Liver (tissue), 9 donors: ENCODE data around the gene LOXL3. TPM values are rescaled to one million over a fixed set of nuclear protein-coding genes. Genes with fewer than 3 reads are reported as not detected.

ENCODE experiments used
- DNase-seq: peaks from one replicate; pipeline ENCODE4 v3.0.0-alpha.2; 2017; ENCODE audit warnings: low spot score
- H3K27ac ChIP-seq, 2 donors: one replicate each; pipeline ENCODE4 v1.7.0; 2013; ENCODE audit warnings: inconsistent platforms in 2 of 2, low read length in 2 of 2, control low read depth in 1 of 2, low read depth in 1 of 2, mild to moderate bottlenecking in 1 of 2
- H3K27me3 ChIP-seq, 4 donors: one replicate each; pipeline versions ENCODE4 v1.6.1 to v1.7.0; 2013; ENCODE audit warnings: low read length in 3 of 4, inconsistent platforms in 1 of 4, mild to moderate bottlenecking in 1 of 4, moderate library complexity in 1 of 4; ENCODE audit not compliant: control insufficient read depth in 4 of 4, insufficient read depth in 4 of 4
- H3K36me3 ChIP-seq, 4 donors: one replicate each; pipeline versions ENCODE4 v1.6.1 to v1.7.0; 2013; ENCODE audit warnings: low read length in 3 of 4, mild to moderate bottlenecking in 3 of 4, low read depth in 1 of 4, moderate library complexity in 1 of 4; ENCODE audit not compliant: control insufficient read depth in 4 of 4, insufficient read depth in 3 of 4
- H3K4me1 ChIP-seq, 4 donors: one replicate each; pipeline versions ENCODE4 v1.6.1 to v1.7.0; 2013; ENCODE audit warnings: low read length in 3 of 4, mild to moderate bottlenecking in 3 of 4, moderate library complexity in 1 of 4; ENCODE audit not compliant: control insufficient read depth in 4 of 4, insufficient read depth in 4 of 4
- H3K4me3 ChIP-seq, 3 donors: one replicate each; pipeline versions ENCODE4 v1.6.1 to v1.7.0; 2013; ENCODE audit warnings: low read length in 3 of 3, control low read depth in 1 of 3, low read depth in 1 of 3, mild to moderate bottlenecking in 1 of 3
- H3K9ac ChIP-seq, 2 donors: one replicate each; pipeline ENCODE4 v1.7.0; 2013; ENCODE audit warnings: low read length in 2 of 2, mild to moderate bottlenecking in 2 of 2, moderate library complexity in 2 of 2, control low read depth in 1 of 2, low read depth in 1 of 2
- H3K9me3 ChIP-seq, 4 donors: one replicate each; pipeline versions ENCODE4 v1.6.1 to v1.7.0; 2013; ENCODE audit warnings: low read length in 3 of 4; ENCODE audit not compliant: control insufficient read depth in 4 of 4
- ATF3 ChIP-seq: IDR thresholded peaks from 2 replicates; pipeline ENCODE4 v1.6.1; 2016; ENCODE audit warnings: antibody characterized with exemption
- EGR1 ChIP-seq, 2 donors: IDR thresholded peaks; 2 replicates each; pipeline ENCODE4 v1.6.1; 2016 to 2018; ENCODE audit warnings: antibody characterized with exemption in 2 of 2, low read depth in 2 of 2
- FOXA1 ChIP-seq: IDR thresholded peaks from 2 replicates; pipeline ENCODE4 v1.6.1; 2016; ENCODE audit warnings: antibody characterized with exemption
- FOXA2 ChIP-seq: IDR thresholded peaks from 2 replicates; pipeline ENCODE4 v1.6.1; 2016; ENCODE audit warnings: antibody characterized with exemption
- GABPA ChIP-seq, 2 donors: IDR thresholded peaks in 1 of 2; conservative IDR thresholded peaks in 1 of 2; 2 replicates each; pipeline ENCODE4 v1.6.1; 2016; ENCODE audit warnings: antibody characterized with exemption in 2 of 2, mild to moderate bottlenecking in 1 of 2, moderate library complexity in 1 of 2
- HNF4A ChIP-seq, 2 donors: conservative IDR thresholded peaks; 2 replicates each; pipeline ENCODE4 v1.6.1; 2016; ENCODE audit warnings: antibody characterized with exemption in 2 of 2, mild to moderate bottlenecking in 2 of 2
- HNF4G ChIP-seq: IDR thresholded peaks from 2 replicates; pipeline ENCODE4 v1.6.1; 2016; ENCODE audit warnings: antibody characterized with exemption
- JUND ChIP-seq, 2 donors: IDR thresholded peaks; 2 replicates each; pipeline ENCODE4 v1.6.1; 2016; ENCODE audit warnings: antibody characterized with exemption in 2 of 2
- NR2F2 ChIP-seq: IDR thresholded peaks from 2 replicates; pipeline ENCODE4 v1.6.1; 2016; ENCODE audit warnings: antibody characterized with exemption
- RAD21 ChIP-seq, 2 donors: IDR thresholded peaks; 2 replicates each; pipeline ENCODE4 v1.6.1; 2016; ENCODE audit warnings: antibody characterized with exemption in 2 of 2, mild to moderate bottlenecking in 2 of 2
- REST ChIP-seq: IDR thresholded peaks from 2 replicates; pipeline ENCODE4 v1.6.1; 2016; ENCODE audit warnings: antibody characterized with exemption, mild to moderate bottlenecking
- RXRA ChIP-seq, 2 donors: IDR thresholded peaks; 2 replicates each; pipeline ENCODE4 v1.6.1; 2017 to 2018; ENCODE audit warnings: antibody characterized with exemption in 2 of 2, mild to moderate bottlenecking in 1 of 2
- SP1 ChIP-seq: IDR thresholded peaks from 2 replicates; pipeline ENCODE4 v1.6.1; 2018; ENCODE audit warnings: antibody characterized with exemption, mild to moderate bottlenecking
- TAF1 ChIP-seq: conservative IDR thresholded peaks from 2 replicates; pipeline ENCODE4 v1.6.1; 2016; ENCODE audit warnings: antibody characterized with exemption, mild to moderate bottlenecking
- YY1 ChIP-seq: IDR thresholded peaks from 2 replicates; pipeline ENCODE4 v1.6.1; 2016; ENCODE audit warnings: antibody characterized with exemption, mild to moderate bottlenecking
- WGBS: extraction: QIAGEN DNeasy Blood & Tissue Kit; methylation state at CpG from one replicate; pipeline ENCODE4 v1.1.7; 2013; 5-methylcytosine and 5-hydroxymethylcytosine counted together
- polyA plus RNA-seq, 2 donors: library from polyadenylated mRNA; stranded (reverse) in 1 of 2; unstranded in 1 of 2; fragments of 200-250 nt in 1 of 2; fragments of >200 nt in 1 of 2; fragmentation: Nextera tagmentation in 1 of 2; extraction: Ambion mirVana in 1 of 2; gene quantifications; one replicate each; pipeline versions ENCODE4 v1.2.1 to v1.2.3, GENCODE V29; 2013 to 2015
- total RNA-seq, 2 donors: library from RNA; depleted of rRNA; stranded (reverse); fragments of >200 nt; gene quantifications; one replicate each; pipeline ENCODE4 v1.2.3, GENCODE V29; 2014
- TF ChIP-seq, protein P1 (sequence below): IDR thresholded peaks from 2 replicates; pipeline ENCODE4 v1.6.1; 2016; ENCODE audit warnings: antibody characterized with exemption
- TF ChIP-seq, protein P2 (sequence below): fragments of 150-350 bp; IDR thresholded peaks from 2 replicates; pipeline ENCODE4 v1.5.1; 2017; ENCODE audit warnings: improper control_type of control experiment, low read depth, low read length; ENCODE audit not compliant: missing input control
- TF ChIP-seq, protein P3 (sequence below): IDR thresholded peaks from 2 replicates; pipeline ENCODE4 v1.6.1; 2016; ENCODE audit warnings: antibody characterized with exemption
- donor health status: healthy.
- donor health status: healthy.
- donor health status: healthy.
- donor health status: healthy.
- donor health status: healthy.

LOXL3 gene
- total and polyA plus RNA-seq, 4 donors, result 0.31 to 2.8 (median 1.3) TPM

DNA sequence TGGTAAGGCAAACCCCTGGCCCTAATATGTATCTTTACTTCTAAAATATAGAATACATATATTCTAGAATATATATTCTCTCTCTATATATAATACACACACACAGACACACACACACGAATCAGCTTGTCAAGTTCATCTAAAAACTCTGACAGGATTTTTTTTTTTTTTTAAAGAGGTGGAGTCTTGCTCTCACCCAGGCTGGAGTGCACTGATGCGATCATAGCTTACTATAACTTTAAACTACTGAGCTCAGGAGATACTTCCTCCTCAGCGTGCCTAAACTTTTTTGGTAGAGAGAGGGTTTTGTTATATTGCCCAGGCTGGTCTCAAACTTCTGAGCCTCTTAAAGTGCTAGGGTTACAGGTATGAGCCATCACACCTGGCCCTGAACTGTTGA lies 45.9 kb upstream of the LOXL3 start:
- Histone ChIP-seq H3K4me3 (no peak overlapping the region), H3K27me3 (peaks cover 0 to 8% (median 0%) of the 10 kb centered on the region in 4 donors), H3K36me3 (no peaks in the 10 kb centered on the region), H3K9ac (no peak overlapping the region), H3K27ac (no peak overlapping the region), H3K9me3 (no peaks in the 10 kb centered on the region), H3K4me1 (no peaks in the 10 kb centered on the region)
- 61% methylated on average over 3 of the region's 3 CpGs for WGBS
- no peak for DNase-seq
- no peak for TF ChIP-seq EGR1 (IDR thresholded peaks at IDR 0.05; ENCODE audit: low read depth in 2 of 2)
- TF ChIP-seq, protein P1, sequence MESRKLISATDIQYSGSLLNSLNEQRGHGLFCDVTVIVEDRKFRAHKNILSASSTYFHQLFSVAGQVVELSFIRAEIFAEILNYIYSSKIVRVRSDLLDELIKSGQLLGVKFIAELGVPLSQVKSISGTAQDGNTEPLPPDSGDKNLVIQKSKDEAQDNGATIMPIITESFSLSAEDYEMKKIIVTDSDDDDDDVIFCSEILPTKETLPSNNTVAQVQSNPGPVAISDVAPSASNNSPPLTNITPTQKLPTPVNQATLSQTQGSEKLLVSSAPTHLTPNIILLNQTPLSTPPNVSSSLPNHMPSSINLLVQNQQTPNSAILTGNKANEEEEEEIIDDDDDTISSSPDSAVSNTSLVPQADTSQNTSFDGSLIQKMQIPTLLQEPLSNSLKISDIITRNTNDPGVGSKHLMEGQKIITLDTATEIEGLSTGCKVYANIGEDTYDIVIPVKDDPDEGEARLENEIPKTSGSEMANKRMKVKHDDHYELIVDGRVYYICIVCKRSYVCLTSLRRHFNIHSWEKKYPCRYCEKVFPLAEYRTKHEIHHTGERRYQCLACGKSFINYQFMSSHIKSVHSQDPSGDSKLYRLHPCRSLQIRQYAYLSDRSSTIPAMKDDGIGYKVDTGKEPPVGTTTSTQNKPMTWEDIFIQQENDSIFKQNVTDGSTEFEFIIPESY, result no peak
- TF ChIP-seq ATF3, result no peak
- no peak for TF ChIP-seq HNF4A (conservative IDR thresholded peaks at IDR 0.05)
- TF ChIP-seq FOXA1, result no peak
- no peak for TF ChIP-seq YY1
- no peak for TF ChIP-seq REST

DNA sequence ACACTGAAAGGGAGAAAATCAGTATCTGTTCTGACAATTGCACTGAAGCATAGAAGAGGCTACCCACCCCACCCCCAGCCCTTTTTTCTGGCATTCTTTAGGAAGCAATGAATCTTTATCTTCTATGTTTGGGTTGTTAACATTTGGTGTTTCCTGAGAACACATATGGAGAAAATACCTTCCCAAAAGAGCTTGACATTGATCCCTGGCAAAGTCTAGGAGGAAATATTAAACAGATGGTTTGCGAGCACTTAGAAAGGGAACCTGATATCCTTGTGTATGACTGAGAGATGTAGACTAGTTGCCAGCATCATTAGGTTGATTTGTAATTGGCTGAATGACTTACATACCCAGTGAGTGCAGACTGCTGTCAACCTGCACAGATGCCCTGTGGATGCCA lies 43.7 kb upstream of the LOXL3 start:
- WGBS, result 82% methylated on average over 1 of the region's 1 CpG
- Histone ChIP-seq H3K4me1 (no peaks in the 10 kb centered on the region), H3K36me3 (no peaks in the 10 kb centered on the region), H3K4me3 (no peak overlapping the region), H3K9ac (no peak overlapping the region), H3K9me3 (no peaks in the 10 kb centered on the region), H3K27me3 (peaks cover 0 to 4% (median under 1%) of the 10 kb centered on the region in 4 donors), H3K27ac (no peak overlapping the region)
- no peak for DNase-seq
- TF ChIP-seq YY1, result no peak
- TF ChIP-seq HNF4A (conservative IDR thresholded peaks at IDR 0.05), result no peak
- TF ChIP-seq FOXA1, result no peak
- TF ChIP-seq RAD21 (IDR thresholded peaks at IDR 0.05), result no peak
- no peak for TF ChIP-seq GABPA (IDR thresholded peaks at IDR 0.05 in 1 of 2, conservative IDR thresholded peaks at IDR 0.05 in 1 of 2)
- TF ChIP-seq REST, result no peak
- TF ChIP-seq EGR1 (IDR thresholded peaks at IDR 0.05; ENCODE audit: low read depth in 2 of 2), result no peak
- TF ChIP-seq, protein P2, sequence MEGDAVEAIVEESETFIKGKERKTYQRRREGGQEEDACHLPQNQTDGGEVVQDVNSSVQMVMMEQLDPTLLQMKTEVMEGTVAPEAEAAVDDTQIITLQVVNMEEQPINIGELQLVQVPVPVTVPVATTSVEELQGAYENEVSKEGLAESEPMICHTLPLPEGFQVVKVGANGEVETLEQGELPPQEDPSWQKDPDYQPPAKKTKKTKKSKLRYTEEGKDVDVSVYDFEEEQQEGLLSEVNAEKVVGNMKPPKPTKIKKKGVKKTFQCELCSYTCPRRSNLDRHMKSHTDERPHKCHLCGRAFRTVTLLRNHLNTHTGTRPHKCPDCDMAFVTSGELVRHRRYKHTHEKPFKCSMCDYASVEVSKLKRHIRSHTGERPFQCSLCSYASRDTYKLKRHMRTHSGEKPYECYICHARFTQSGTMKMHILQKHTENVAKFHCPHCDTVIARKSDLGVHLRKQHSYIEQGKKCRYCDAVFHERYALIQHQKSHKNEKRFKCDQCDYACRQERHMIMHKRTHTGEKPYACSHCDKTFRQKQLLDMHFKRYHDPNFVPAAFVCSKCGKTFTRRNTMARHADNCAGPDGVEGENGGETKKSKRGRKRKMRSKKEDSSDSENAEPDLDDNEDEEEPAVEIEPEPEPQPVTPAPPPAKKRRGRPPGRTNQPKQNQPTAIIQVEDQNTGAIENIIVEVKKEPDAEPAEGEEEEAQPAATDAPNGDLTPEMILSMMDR, result no peak
- TF ChIP-seq, protein P1, result no peak
- no peak for TF ChIP-seq JUND (IDR thresholded peaks at IDR 0.05)
- TF ChIP-seq HNF4G, result no peak
- TF ChIP-seq NR2F2, result no peak
- no peak for TF ChIP-seq FOXA2
- no peak for TF ChIP-seq ATF3
- no peak for TF ChIP-seq RXRA (IDR thresholded peaks at IDR 0.05)
- TF ChIP-seq, protein P3, sequence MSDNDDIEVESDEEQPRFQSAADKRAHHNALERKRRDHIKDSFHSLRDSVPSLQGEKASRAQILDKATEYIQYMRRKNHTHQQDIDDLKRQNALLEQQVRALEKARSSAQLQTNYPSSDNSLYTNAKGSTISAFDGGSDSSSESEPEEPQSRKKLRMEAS, result no peak
- no peak for TF ChIP-seq SP1
- TF ChIP-seq TAF1, result no peak
